ENCODE measurements around the gene TSGA10IP. TPM values are rescaled to one million over a fixed set of nuclear protein-coding genes. Genes with fewer than 3 reads are reported as not detected.
"Not testable (repeated sequence)": the region's sequence is repeated elsewhere in the genome, so short reads cannot be mapped to it uniquely, and the experiment has no call there.

TSGA10IP gene
- total RNA-seq, 4 donors from 2014 or later: not detected

- 85% methylated on average over 12 of the region's 12 CpGs for WGBS
- intact Hi-C loops (cut with DNase I): no loop called here
- DNase-seq (ENCODE audit: extremely low spot score): no peak
These were observed 2.4 kb downstream of the TSGA10IP start for GRCh38 chr11:65947603-65948125.

GRCh38 chr11:65950711-65951110, 5.4 kb downstream of the TSGA10IP start:
- H3K4me3 ChIP-seq; H3K4me1 ChIP-seq; H3K27ac ChIP-seq (replicated peaks in 1 of 4); H3K36me3 ChIP-seq; intact Hi-C loops (cut with DNase I); H3K9me3 ChIP-seq; DNase-seq (ENCODE audit: extremely low spot score): not testable (repeated sequence)
- H3K27me3 ChIP-seq: peaks cover 0 to 38% (median 3%) of the 10 kb centered on the region in 4 donors
- WGBS: 91% methylated on average over 5 of the region's 5 CpGs

More at GRCh38 chr11:65947603-65948125, 2.4 kb downstream of the TSGA10IP start:
- no peaks in the 10 kb centered on the region for H3K4me1 ChIP-seq
- no peak overlapping the region for H3K27ac ChIP-seq (replicated peaks in 1 of 4)
- H3K4me3 ChIP-seq: no peak overlapping the region
- H3K9me3 ChIP-seq: no peaks in the 10 kb centered on the region
- H3K36me3 ChIP-seq: no peaks in the 10 kb centered on the region
- TF ChIP-seq EP300 (IDR thresholded peaks at IDR 0.05) (no peak), CTCF (IDR thresholded peaks at IDR 0.05) (no peak), POLR2AphosphoS5 (IDR thresholded peaks at IDR 0.05) (no peak), POLR2A (IDR thresholded peaks at IDR 0.05; ENCODE audit: low read depth) (no peak)
- peaks cover 0 to 15% (median 0%) of the 10 kb centered on the region in 4 donors for H3K27me3 ChIP-seq

GRCh38 chr11:65951641-65952040, 6.4 kb downstream of the TSGA10IP start:
- H3K27me3 ChIP-seq: peaks cover 0 to 46% (median 4%) of the 10 kb centered on the region in 4 donors
- H3K9me3 ChIP-seq; H3K4me1 ChIP-seq; H3K27ac ChIP-seq (replicated peaks in 1 of 4); H3K36me3 ChIP-seq; DNase-seq (ENCODE audit: extremely low spot score); intact Hi-C loops (cut with DNase I); H3K4me3 ChIP-seq: not testable (repeated sequence)
- 61% methylated on average over 3 of the region's 3 CpGs for WGBS

- Histone ChIP-seq H3K27me3 (peaks cover 0 to 46% (median 4%) of the 10 kb centered on the region in 4 donors), H3K4me1 (no peaks in the 10 kb centered on the region), H3K27ac (replicated peaks in 1 of 4) (no peak overlapping the region), H3K9me3 (no peaks in the 10 kb centered on the region), H3K4me3 (no peak overlapping the region), H3K36me3 (no peaks in the 10 kb centered on the region)
- 76% methylated on average over 6 of the region's 6 CpGs for WGBS
- TF ChIP-seq POLR2AphosphoS5 (IDR thresholded peaks at IDR 0.05) (no peak), POLR2A (IDR thresholded peaks at IDR 0.05; ENCODE audit: low read depth) (no peak), EP300 (IDR thresholded peaks at IDR 0.05) (no peak), CTCF (IDR thresholded peaks at IDR 0.05) (no peak)
- DNase-seq (ENCODE audit: extremely low spot score): no peak
- intact Hi-C loops (cut with DNase I): no loop called here
These were observed 6.8 kb downstream of the TSGA10IP start for GRCh38 chr11:65952052-65952521.

- no peak for DNase-seq (ENCODE audit: extremely low spot score)
- Histone ChIP-seq H3K4me3 (no peak overlapping the region), H3K4me1 (no peaks in the 10 kb centered on the region), H3K27ac (replicated peaks in 1 of 4) (no peak overlapping the region), H3K9me3 (no peaks in the 10 kb centered on the region), H3K36me3 (no peaks in the 10 kb centered on the region), H3K27me3 (peaks cover 0 to 40% (median 4%) of the 10 kb centered on the region in 4 donors)
- intact Hi-C loops (cut with DNase I): no loop called here
- WGBS: 89% methylated on average over 11 of the region's 20 CpGs
- no peak for TF ChIP-seq CTCF (IDR thresholded peaks at IDR 0.05)
- no peak for TF ChIP-seq EP300 (IDR thresholded peaks at IDR 0.05)
- no peak for TF ChIP-seq POLR2A (IDR thresholded peaks at IDR 0.05; ENCODE audit: low read depth)
- no peak for TF ChIP-seq POLR2AphosphoS5 (IDR thresholded peaks at IDR 0.05)
These were observed 8.2 kb downstream of the TSGA10IP start for GRCh38 chr11:65953471-65953870.

- no peaks in the 10 kb centered on the region for H3K4me1 ChIP-seq
- 59% methylated on average over 8 of the region's 8 CpGs for WGBS
- no peak overlapping the region for H3K4me3 ChIP-seq
- H3K36me3 ChIP-seq: no peaks in the 10 kb centered on the region
- intact Hi-C loops (cut with DNase I): loop anchor here (5.0 kb wide), 1 partner anchor 32 kb away; no protein-coding TSS in a partner anchor
- TF ChIP-seq CTCF (IDR thresholded peaks at IDR 0.05) (no peak), POLR2A (IDR thresholded peaks at IDR 0.05; ENCODE audit: low read depth) (no peak), POLR2AphosphoS5 (IDR thresholded peaks at IDR 0.05) (no peak), EP300 (IDR thresholded peaks at IDR 0.05) (no peak)
- no peaks in the 10 kb centered on the region for H3K9me3 ChIP-seq
- peaks cover 0 to 43% (median 4%) of the 10 kb centered on the region in 4 donors for H3K27me3 ChIP-seq
- H3K27ac ChIP-seq (replicated peaks in 1 of 4): no peak overlapping the region
- no peak for DNase-seq (ENCODE audit: extremely low spot score)
These were observed 9.5 kb downstream of the TSGA10IP start for GRCh38 chr11:65954771-65955170.

All from esophagus muscularis mucosa (tissue), 4 donors.